DLD1 (cell line): ENCODE data around the gene PSD4.

Experiments used
- in situ Hi-C: cut with HindIII; loops from 2 replicates; pipeline ENCODE4 v1.10.0; 2017; ENCODE audit warnings: low sequenced_read_pairs

The PSD4 gene

DNA sequence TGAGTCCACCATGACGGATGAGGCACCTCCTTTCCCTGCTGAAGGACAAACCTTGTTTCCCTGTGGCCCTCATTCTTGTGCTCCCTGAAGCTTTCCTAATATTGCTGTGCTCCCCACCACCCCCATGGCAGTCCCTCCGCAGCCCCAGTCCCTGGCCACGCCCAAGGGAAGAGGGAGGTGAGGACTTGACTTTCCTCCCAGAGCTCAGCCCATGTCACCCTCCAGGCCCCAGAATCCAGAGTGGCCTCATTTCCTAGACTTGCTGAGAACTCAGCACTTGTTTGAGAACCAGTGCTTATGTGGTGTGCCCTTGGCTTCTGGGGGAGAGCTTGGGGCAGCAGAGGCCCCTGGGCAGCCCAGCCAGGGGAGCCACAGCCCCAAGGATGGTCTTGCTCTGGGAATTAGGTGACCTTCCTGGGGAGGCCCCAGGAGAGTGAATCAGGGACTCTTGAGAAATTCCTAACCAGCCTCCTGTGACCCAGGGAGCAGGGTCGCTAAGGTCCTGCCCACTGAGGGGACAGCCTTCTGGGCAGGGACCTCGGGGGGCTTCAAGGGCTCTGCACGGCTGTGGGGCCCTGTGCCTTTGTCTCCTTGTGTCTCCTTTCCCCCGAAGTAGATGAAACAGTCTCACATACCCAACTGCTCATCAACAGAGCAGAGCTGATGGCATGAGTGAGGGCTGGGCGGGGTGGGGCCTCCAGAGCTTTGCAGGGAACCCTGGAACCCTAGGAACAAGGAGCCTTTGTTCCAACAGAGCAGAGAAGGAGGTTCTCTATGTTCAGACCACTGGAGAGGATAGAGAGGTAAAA, 27.9 kb downstream of the PSD4 start:
- in situ Hi-C loops, result no loop called here

DNA sequence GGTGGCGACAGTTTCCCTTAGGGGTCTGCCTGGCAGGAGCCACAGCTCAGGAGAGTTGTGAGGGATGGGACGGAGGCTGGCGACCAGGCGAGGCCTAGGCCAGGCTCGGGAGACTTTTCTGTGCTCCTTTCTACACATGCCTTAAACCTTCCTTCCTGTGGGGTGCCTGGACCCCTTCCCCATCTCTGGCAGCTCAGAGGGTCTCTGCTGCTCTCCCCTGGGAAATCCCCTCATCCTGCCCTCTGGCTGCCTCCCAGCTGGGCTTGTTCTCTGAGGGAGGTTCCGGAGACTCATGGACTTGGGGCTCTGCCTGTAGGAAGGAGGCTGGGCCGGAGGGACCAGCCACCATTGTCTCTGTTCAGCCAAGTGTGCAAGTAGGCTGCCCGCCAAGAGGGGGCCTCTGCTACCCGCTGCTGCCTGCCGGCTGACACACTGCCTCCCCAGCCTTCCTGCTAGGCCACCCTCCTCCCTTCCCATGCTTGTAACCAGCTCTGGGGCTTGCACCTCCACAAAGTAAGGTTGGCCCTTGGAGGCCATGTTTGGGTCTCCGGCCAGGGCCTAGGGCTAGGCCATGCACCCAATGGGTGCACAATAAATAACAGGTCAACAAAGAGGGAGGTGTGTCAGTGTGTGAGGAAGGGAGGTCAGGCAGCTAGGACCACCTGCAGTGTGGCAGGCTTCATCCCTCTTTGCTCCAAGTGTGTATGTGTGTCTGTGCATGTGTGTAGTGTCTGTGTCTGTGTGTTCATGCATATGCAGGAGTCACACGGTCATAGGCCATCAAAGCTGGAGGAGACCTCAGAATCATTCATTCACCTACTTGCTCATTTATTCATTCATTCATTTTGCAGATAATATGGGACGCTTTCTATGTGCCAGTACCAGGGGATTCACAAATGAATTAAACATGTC, 28.8 kb downstream of the PSD4 start:
- in situ Hi-C loops, result no loop called here

DNA sequence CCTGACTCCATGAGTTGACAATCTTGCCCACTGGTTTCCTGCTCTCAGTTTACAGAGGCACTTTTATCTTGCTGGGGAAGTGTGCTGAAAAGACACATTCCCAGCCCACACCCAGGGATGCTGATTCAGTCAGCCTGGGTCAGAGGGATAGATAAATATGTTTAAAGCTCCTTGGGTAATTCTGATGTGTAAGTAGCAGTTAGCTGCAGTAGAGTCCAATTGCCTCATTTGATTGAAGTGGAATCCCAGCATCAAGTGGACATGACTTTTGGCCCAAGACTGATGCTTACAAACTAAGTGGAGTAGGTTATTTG, 29.4 kb downstream of the PSD4 start:
- in situ Hi-C loops, result no loop called here

GRCh38 chr2:113203901-113204519, 30.2 kb downstream of the PSD4 start:
- in situ Hi-C loops, result no loop called here

DNA sequence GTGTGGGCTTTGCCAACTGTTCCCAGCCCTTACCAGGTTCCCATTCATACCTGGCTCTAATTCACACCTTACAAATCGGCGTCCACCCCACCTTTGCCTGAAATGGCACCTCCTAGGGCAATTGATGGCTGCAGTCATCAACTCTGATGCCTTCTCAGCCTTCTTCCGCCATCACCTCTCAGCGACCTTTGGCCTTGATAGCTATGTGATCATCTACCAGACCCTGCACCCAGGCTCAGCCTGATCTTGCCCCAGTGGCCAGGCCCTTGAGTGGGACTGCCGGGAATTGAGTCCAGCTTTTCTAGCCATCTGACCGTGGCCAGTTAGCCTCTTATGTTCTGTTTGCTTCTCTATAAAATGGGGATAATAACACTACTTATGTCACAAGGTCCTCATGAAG, 32.5 kb downstream of the PSD4 start:
- in situ Hi-C loops, result no loop called here

GRCh38 chr2:113207021-113207420, 33.2 kb downstream of the PSD4 start:
- in situ Hi-C loops, result no loop called here

- in situ Hi-C loops, result no loop called here
Measured at GRCh38 chr2:113208396-113208795, 34.6 kb downstream of the PSD4 start.

- in situ Hi-C loops, result no loop called here
Measured at GRCh38 chr2:113209011-113209645, 35.4 kb downstream of the PSD4 start.

DNA sequence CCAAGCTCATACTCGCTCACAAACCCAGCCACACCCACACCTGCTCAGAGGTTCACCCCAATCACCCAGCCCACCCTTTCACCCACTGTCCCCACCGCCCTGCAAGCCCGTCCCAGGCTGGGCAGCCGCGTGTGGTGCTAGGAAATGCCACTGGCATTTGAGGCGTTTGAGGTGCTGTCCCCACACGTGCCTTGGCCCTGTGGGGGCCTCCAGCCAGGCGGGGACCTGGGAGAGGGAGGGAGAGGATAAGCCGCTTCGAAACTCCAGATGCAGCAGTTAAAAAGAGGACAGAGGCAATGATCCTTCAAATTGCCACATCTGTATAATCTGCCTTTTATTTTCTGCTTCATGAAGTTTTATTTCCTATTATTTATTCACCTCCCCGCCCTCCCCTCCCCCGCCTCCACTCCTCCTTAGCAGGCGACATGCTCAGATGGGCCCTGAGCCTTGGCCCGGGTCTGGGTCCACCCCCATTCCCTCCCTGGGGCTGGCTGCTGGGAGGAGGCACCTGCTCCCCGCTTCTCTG, 35.9 kb downstream of the PSD4 start:
- in situ Hi-C loops, result loop anchor here (10.0 kb wide), 1 partner anchor 135 kb away; no protein-coding TSS in a partner anchor

- in situ Hi-C loops, result loop anchor here (10.0 kb wide), 1 partner anchor 137 kb away; no protein-coding TSS in a partner anchor
Measured at GRCh38 chr2:113211226-113212105, 37.7 kb downstream of the PSD4 start.

DNA sequence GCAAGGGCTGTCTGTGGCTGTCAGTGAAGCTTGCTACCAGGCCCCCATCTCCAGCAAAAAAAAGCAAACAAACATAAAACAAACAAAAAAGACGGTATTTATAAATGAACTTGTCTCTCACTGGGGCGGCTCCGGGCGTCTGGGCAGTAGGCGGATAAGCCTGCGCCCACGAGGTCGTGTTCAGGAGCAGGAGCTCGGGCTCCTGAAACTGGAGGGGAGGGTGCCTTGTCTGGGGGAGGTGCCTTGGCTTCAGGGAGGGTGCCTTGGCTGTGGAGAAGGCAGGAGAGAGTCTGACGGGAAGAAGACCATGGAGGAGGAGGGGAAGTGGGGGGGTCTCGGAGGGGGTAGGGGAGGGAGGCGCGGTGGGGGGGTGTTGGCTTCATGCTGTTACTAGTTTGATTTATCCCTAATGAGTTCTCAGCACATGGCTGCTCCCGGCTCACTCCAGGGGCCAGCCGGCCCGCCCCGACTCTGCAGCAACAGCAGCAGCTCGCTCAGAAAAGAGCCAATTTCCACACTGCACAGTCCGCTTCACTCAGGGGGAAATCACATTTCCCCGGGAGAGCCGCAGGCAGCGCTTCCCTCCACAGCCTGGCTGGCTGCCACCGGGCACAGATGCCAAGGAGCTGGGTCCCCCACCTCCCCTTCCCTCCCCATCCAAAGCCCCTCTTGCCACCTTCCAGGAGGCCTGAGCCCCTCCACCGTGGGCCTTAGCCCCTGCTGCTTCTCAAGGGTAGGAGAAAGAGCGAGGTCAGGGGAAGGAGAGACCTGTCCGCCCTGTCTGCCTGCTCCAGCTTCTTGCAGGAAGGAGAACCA, 38.7 kb downstream of the PSD4 start:
- in situ Hi-C loops, result loop anchor here (10.0 kb wide), 1 partner anchor 138 kb away; no protein-coding TSS in a partner anchor

GRCh38 chr2:113213061-113213930, 39.5 kb downstream of the PSD4 start:
- in situ Hi-C loops, result loop anchor here (10.0 kb wide), 1 partner anchor 138 kb away; no protein-coding TSS in a partner anchor

- in situ Hi-C loops, result loop anchor here (10.0 kb wide), 1 partner anchor 139 kb away; no protein-coding TSS in a partner anchor
Measured at GRCh38 chr2:113214141-113214540, 40.4 kb downstream of the PSD4 start.

DNA sequence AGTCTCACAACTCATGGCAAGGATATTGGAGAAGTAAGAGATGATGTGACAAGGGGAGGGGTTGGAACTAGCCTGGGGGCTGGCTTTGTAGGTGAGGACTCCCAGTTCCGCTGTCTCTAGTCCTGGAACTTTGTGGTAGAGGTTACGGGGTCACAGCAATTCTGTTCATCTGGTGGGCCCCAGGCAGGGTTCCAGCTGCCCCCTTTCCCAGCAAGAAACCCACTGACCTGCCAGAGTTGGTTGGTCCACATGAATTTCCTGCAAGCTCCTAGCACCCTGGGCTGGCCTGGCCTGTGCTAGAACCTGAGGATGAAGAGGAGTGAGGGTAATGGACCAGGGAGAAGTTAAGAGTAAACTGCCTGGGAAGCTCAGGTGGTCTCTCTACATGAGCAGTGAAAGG, 41.3 kb downstream of the PSD4 start:
- in situ Hi-C loops, result loop anchor here (10.0 kb wide), 1 partner anchor 140 kb away; no protein-coding TSS in a partner anchor

- in situ Hi-C loops, result loop anchor here (10.0 kb wide), 1 partner anchor 142 kb away; no protein-coding TSS in a partner anchor
Measured at GRCh38 chr2:113216321-113216720, 42.5 kb downstream of the PSD4 start.

DNA sequence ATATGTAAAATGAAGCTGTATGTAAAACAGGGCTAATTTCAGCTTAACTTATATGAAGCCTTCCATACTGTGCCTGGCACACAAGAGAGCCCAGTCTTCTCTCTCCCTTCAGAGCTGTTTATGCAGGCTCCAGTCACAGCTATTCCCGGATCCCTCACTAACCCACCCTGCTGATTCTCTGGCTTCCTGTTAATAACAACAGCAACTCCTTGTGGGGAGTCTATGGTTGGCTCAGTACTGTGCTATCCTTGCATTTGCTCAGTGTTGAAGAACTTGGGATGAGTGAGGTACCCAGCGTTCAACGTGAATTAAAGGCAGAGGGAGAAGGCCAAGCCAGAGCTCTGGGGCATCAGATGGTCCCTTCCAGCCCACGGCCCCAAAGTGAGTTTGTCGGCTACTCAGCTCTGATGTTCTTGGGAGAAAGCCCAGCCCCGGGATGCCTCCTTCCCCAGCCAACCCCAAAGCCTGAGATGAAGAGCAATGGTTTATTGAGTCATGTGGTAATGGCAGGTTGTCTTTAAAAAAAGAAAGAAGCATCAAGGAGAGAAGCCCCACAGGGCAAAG, 43.2 kb downstream of the PSD4 start:
- in situ Hi-C loops, result loop anchor here (10.0 kb wide), 1 partner anchor 142 kb away; no protein-coding TSS in a partner anchor
